ENCODE measurements around the gene SH3RF2. TPM values are rescaled to one million over a fixed set of nuclear protein-coding genes. Genes with fewer than 3 reads are reported as not detected.

SH3RF2 gene
- total and polyA plus RNA-seq, 2 donors (not counting 1 experiment from before 2014, with no cell fraction given) = 0.03 TPM; not detected in 1

DNA sequence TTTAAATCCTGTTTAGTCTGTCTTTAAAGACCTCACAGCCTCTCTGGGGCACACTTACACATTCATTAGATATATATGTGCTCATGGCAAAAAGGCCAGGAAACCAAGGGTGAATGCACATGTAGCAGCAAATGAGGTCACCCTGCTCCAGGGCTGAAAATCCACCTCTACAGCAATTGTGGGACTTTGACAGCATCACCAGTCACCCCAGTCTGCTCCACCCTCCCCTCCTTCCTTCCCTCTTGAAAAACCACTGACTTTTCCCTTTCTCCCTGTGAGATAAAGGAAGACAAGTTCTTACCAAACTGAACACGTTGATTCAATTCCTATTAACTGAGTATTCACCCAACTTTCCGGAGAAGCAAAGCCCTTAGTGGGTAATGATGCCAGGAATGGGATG, 15.2 kb upstream of the SH3RF2 start:
- intact Hi-C loops (cut with micrococcal nuclease) = no loop called here
- H3K9ac ChIP-seq (ENCODE audit: low read length) = no peak overlapping the region
- TF ChIP-seq EZH2 (IDR thresholded peaks at IDR 0.05; ENCODE audit: borderline replicate concordance, insufficient read depth, low read depth, low read length, poor library complexity, severe bottlenecking) = no peak
- TF ChIP-seq, protein P1, sequence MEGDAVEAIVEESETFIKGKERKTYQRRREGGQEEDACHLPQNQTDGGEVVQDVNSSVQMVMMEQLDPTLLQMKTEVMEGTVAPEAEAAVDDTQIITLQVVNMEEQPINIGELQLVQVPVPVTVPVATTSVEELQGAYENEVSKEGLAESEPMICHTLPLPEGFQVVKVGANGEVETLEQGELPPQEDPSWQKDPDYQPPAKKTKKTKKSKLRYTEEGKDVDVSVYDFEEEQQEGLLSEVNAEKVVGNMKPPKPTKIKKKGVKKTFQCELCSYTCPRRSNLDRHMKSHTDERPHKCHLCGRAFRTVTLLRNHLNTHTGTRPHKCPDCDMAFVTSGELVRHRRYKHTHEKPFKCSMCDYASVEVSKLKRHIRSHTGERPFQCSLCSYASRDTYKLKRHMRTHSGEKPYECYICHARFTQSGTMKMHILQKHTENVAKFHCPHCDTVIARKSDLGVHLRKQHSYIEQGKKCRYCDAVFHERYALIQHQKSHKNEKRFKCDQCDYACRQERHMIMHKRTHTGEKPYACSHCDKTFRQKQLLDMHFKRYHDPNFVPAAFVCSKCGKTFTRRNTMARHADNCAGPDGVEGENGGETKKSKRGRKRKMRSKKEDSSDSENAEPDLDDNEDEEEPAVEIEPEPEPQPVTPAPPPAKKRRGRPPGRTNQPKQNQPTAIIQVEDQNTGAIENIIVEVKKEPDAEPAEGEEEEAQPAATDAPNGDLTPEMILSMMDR (IDR thresholded peaks at IDR 0.05) = no peak
- H3K4me3 ChIP-seq (ENCODE audit: control extremely low read depth in 1 of 5, extremely low read depth in 1 of 5, insufficient read depth in 1 of 5, low read depth in 2 of 5, low read length in 4 of 5) = no peak overlapping the region
- Mint-ChIP-seq H3K27me3 (peaks cover 4% of the 10 kb centered on the region), H3K4me1 (no peaks in the 10 kb centered on the region), H3K4me3 (no peak overlapping the region), H3K27ac (no peak overlapping the region), H3K9me3 (ENCODE audit: insufficient read depth) (no peaks in the 10 kb centered on the region)
- no peaks in the 10 kb centered on the region for H3K36me3 ChIP-seq (replicated peaks in 1 of 2; ENCODE audit: control extremely low read depth in 1 of 2, control insufficient read depth in 1 of 2, extremely low read depth in 1 of 2, insufficient read depth in 2 of 2, low read length in 1 of 2)
- no peak overlapping the region for H3K27ac ChIP-seq (ENCODE audit: low read length in 2 of 2)
- H3K9me3 ChIP-seq (ENCODE audit: control extremely low read depth in 1 of 3, control insufficient read depth in 2 of 3, insufficient read depth in 1 of 3, low read length in 2 of 3) = no peaks in the 10 kb centered on the region
- WGBS (ENCODE audit: insufficient coverage) = no CpG with 5 or more reads among the region's 2 CpGs
- DNase-seq = no peak
- ATAC-seq (ENCODE audit: low read depth) = no peak
- no peak overlapping the region for H2AFZ ChIP-seq (ENCODE audit: insufficient read depth, low read depth, low read length, poor library complexity, severe bottlenecking)
- H4K20me1 ChIP-seq (ENCODE audit: control insufficient read depth, insufficient read depth, low read length, poor library complexity, severe bottlenecking) = no peaks in the 10 kb centered on the region
- H3K4me2 ChIP-seq (replicated peaks; ENCODE audit: low read depth, low read length, poor library complexity, severe bottlenecking) = no peak overlapping the region
- no peaks in the 10 kb centered on the region for H3K27me3 ChIP-seq (replicated peaks in 1 of 4; ENCODE audit: control extremely low read depth in 1 of 4, control insufficient read depth in 3 of 4, insufficient read depth in 4 of 4, low read length in 3 of 4)
- CTCF ChIA-PET = no interaction called here
- H3K4me1 ChIP-seq (ENCODE audit: control insufficient read depth in 2 of 2, insufficient read depth in 2 of 2, low read length in 2 of 2) = no peaks in the 10 kb centered on the region
- POLR2A ChIA-PET = no interaction called here
- H3K79me2 ChIP-seq (ENCODE audit: control insufficient read depth, insufficient read depth, low read length) = no peaks in the 10 kb centered on the region

- WGBS (ENCODE audit: insufficient coverage) = 83% methylated on average over 1 of the region's 2 CpGs
- no peaks in the 10 kb centered on the region for H3K9me3 ChIP-seq (ENCODE audit: control extremely low read depth in 1 of 3, control insufficient read depth in 2 of 3, insufficient read depth in 1 of 3, low read length in 2 of 3)
- CTCF ChIA-PET = no interaction called here
- Mint-ChIP-seq H3K27ac (no peak overlapping the region), H3K4me1 (no peaks in the 10 kb centered on the region), H3K9me3 (ENCODE audit: insufficient read depth) (no peaks in the 10 kb centered on the region), H3K4me3 (no peak overlapping the region), H3K27me3 (peaks cover 4% of the 10 kb centered on the region)
- no peak overlapping the region for H2AFZ ChIP-seq (ENCODE audit: insufficient read depth, low read depth, low read length, poor library complexity, severe bottlenecking)
- intact Hi-C loops (cut with micrococcal nuclease) = no loop called here
- no peak overlapping the region for H3K4me3 ChIP-seq (ENCODE audit: control extremely low read depth in 1 of 5, extremely low read depth in 1 of 5, insufficient read depth in 1 of 5, low read depth in 2 of 5, low read length in 4 of 5)
- H3K79me2 ChIP-seq (ENCODE audit: control insufficient read depth, insufficient read depth, low read length) = no peaks in the 10 kb centered on the region
- H3K27me3 ChIP-seq (replicated peaks in 1 of 4; ENCODE audit: control extremely low read depth in 1 of 4, control insufficient read depth in 3 of 4, insufficient read depth in 4 of 4, low read length in 3 of 4) = no peaks in the 10 kb centered on the region
- H3K4me1 ChIP-seq (ENCODE audit: control insufficient read depth in 2 of 2, insufficient read depth in 2 of 2, low read length in 2 of 2) = no peaks in the 10 kb centered on the region
- H3K27ac ChIP-seq (ENCODE audit: low read length in 2 of 2) = no peak overlapping the region
- no peaks in the 10 kb centered on the region for H4K20me1 ChIP-seq (ENCODE audit: control insufficient read depth, insufficient read depth, low read length, poor library complexity, severe bottlenecking)
- ATAC-seq (ENCODE audit: low read depth) (no peak), DNase-seq (no peak)
- TF ChIP-seq, protein P1 (IDR thresholded peaks at IDR 0.05) = no peak
- TF ChIP-seq EZH2 (IDR thresholded peaks at IDR 0.05; ENCODE audit: borderline replicate concordance, insufficient read depth, low read depth, low read length, poor library complexity, severe bottlenecking) = no peak
- H3K9ac ChIP-seq (ENCODE audit: low read length) = no peak overlapping the region
- POLR2A ChIA-PET = no interaction called here
- no peak overlapping the region for H3K4me2 ChIP-seq (replicated peaks; ENCODE audit: low read depth, low read length, poor library complexity, severe bottlenecking)
- no peaks in the 10 kb centered on the region for H3K36me3 ChIP-seq (replicated peaks in 1 of 2; ENCODE audit: control extremely low read depth in 1 of 2, control insufficient read depth in 1 of 2, extremely low read depth in 1 of 2, insufficient read depth in 2 of 2, low read length in 1 of 2)
Observed at GRCh38 chr5:145922059-145922458, 14.3 kb upstream of the SH3RF2 start.

All from B cell (primary cell).